GM12878 (cell line): ENCODE data around the gene PLA2G6.

ENCODE experiments used
- BHLHE40 ChIP-seq, 2 experiments: fragments of 450-650 bp in 1 of 2; IDR thresholded peaks; 2 replicates each; pipeline ENCODE4 v1.6.1; 2011 to 2017; ENCODE audit warnings: low read depth in 2 of 2, borderline replicate concordance in 1 of 2, improper control_type of control experiment in 1 of 2, low read length in 1 of 2, mild to moderate bottlenecking in 1 of 2
- NRF1 ChIP-seq: conservative IDR thresholded peaks from 2 replicates; pipeline ENCODE4 v1.6.1; 2011; ENCODE audit warnings: mild to moderate bottlenecking, low read depth, low read length, improper control_type of control experiment
- POLR2AphosphoS5 ChIP-seq: IDR thresholded peaks from 2 replicates; pipeline ENCODE4 v1.6.1; 2011; ENCODE audit warnings: mild to moderate bottlenecking, low read length, inconsistent platforms

DNA sequence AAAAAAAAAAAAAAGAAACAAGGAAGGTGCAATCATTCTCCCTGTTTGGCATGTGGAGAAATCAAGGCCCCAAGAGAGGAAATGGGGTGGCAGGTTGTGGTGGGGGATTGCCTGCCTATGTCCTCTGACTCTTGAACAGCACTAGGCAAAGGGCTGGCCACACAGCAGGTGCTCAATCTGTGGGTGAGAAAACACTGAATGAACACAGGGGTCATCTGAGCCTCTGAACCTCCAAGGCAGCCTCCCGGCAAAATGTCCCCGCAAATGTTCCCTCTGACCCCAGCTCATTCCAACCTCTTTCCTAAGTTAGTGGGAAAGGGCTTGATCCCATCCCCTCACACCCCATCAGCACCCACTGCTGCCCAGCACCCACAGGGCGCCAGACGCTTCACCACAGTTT, 4.6 kb downstream of the PLA2G6 start:
- TF ChIP-seq BHLHE40 (IDR thresholded peaks at IDR 0.05; ENCODE audit: borderline replicate concordance in 1 of 2, low read depth in 2 of 2, low read length in 1 of 2) (no peak), POLR2AphosphoS5 (no peak), NRF1 (no peak)
